Mammary epithelial cell (primary cell): ENCODE measurements around the gene DDX10.

Experiments used
- CTCF ChIP-seq, 2 donors: IDR thresholded peaks in 1 of 2; conservative IDR thresholded peaks in 1 of 2; 2 replicates each; pipeline ENCODE4 v1.5.1; 2011 to 2012; ENCODE audit warnings: inconsistent platforms in 2 of 2, low read length in 2 of 2, mild to moderate bottlenecking in 2 of 2, control low read depth in 1 of 2, low read depth in 1 of 2; ENCODE audit not compliant: insufficient read depth in 1 of 2; ENCODE audit errors: extremely low read depth in 1 of 2
- EZH2 ChIP-seq: IDR thresholded peaks from 2 replicates; pipeline ENCODE4 v1.6.1; 2012; ENCODE audit warnings: low read length, inconsistent platforms, borderline replicate concordance

- TF ChIP-seq CTCF (conservative IDR thresholded peaks at IDR 0.05 in 1 of 2, IDR thresholded peaks at IDR 0.05 in 1 of 2; ENCODE audit: extremely low read depth in 1 of 2, insufficient read depth in 1 of 2, low read depth in 1 of 2, low read length in 2 of 2) (no peak), EZH2 (no peak)
Measured at GRCh38 chr11:108666373-108666772, 1.5 kb downstream of the DDX10 start.
